Mucosa of rectum (tissue), 2 donors: ENCODE data around the gene ACTR2.
"Not testable (repeated sequence)": the region's sequence is repeated elsewhere in the genome, so short reads cannot be mapped to it uniquely, and the experiment has no call there.

ENCODE experiments used
- H3K27ac ChIP-seq, 2 donors: one replicate each; pipeline ENCODE4 v1.7.0; 2013; ENCODE audit warnings: inconsistent platforms in 2 of 2, low read depth in 2 of 2, low read length in 2 of 2
- H3K27me3 ChIP-seq, 2 donors: one replicate each; pipeline ENCODE4 v1.7.0; 2013; ENCODE audit warnings: low read length in 2 of 2; ENCODE audit not compliant: control insufficient read depth in 2 of 2, insufficient read depth in 2 of 2
- H3K36me3 ChIP-seq, 2 donors: one replicate each; pipeline ENCODE4 v1.7.0; 2013; ENCODE audit warnings: low read length in 2 of 2; ENCODE audit not compliant: control insufficient read depth in 2 of 2, insufficient read depth in 2 of 2
- H3K4me1 ChIP-seq, 2 donors: one replicate each; pipeline ENCODE4 v1.7.0; 2013; ENCODE audit warnings: low read length in 2 of 2, mild to moderate bottlenecking in 1 of 2; ENCODE audit not compliant: control insufficient read depth in 2 of 2, insufficient read depth in 2 of 2
- H3K4me3 ChIP-seq, 2 donors: one replicate each; pipeline ENCODE4 v1.7.0; 2013; ENCODE audit warnings: low read length in 2 of 2
- H3K9ac ChIP-seq, 2 donors: one replicate each; pipeline ENCODE4 v1.7.0; 2013; ENCODE audit warnings: low read length in 2 of 2, low read depth in 1 of 2, mild to moderate bottlenecking in 1 of 2
- H3K9me3 ChIP-seq, 2 donors: one replicate each; pipeline ENCODE4 v1.7.0; 2013; ENCODE audit warnings: low read length in 2 of 2; ENCODE audit not compliant: control insufficient read depth in 2 of 2
- donor health status: healthy.
- donor health status: Normal muscosa, but diverticular disease.

Gene ACTR2

GRCh38 chr2:65227020-65227455 is 593 bp upstream of the ACTR2 start:
- H3K36me3 ChIP-seq = peaks cover 0 to 2% of the 10 kb centered on the region in 2 donors
- H3K9me3 ChIP-seq = no peaks in the 10 kb centered on the region
- H3K27me3 ChIP-seq = no peaks in the 10 kb centered on the region
- H3K9ac ChIP-seq = peak overlapping the region; percentile 100
- H3K27ac ChIP-seq = peak overlapping the region; percentile 90 to 93
- H3K4me1 ChIP-seq = peaks cover 15 to 16% of the 10 kb centered on the region in 2 donors
- H3K4me3 ChIP-seq = peak overlapping the region; percentile 100

- H3K36me3 ChIP-seq = peaks cover 0 to 2% of the 10 kb centered on the region in 2 donors
- peak overlapping the region; percentile 95 to 100 for H3K9ac ChIP-seq
- H3K9me3 ChIP-seq = no peaks in the 10 kb centered on the region
- H3K27me3 ChIP-seq = no peaks in the 10 kb centered on the region
- peak overlapping the region; percentile 100 for H3K4me3 ChIP-seq
- H3K4me1 ChIP-seq = peaks cover 16% of the 10 kb centered on the region in 2 donors
- peak overlapping the region; percentile 100 for H3K27ac ChIP-seq
Observed at GRCh38 chr2:65228263-65228750, 676 bp downstream of the ACTR2 start.

- no peak overlapping the region for H3K4me3 ChIP-seq
Observed at GRCh38 chr2:65231121-65231520, 3.5 kb downstream of the ACTR2 start.

GRCh38 chr2:65231892-65232477 is 4.4 kb downstream of the ACTR2 start:
- H3K9ac ChIP-seq = no peak overlapping the region
- H3K27ac ChIP-seq = peak overlapping the region; percentile 27
- H3K27me3 ChIP-seq = no peaks in the 10 kb centered on the region
- H3K36me3 ChIP-seq = peaks cover 0 to 4% of the 10 kb centered on the region in 2 donors
- H3K9me3 ChIP-seq = no peaks in the 10 kb centered on the region
- H3K4me3 ChIP-seq = no peak overlapping the region
- H3K4me1 ChIP-seq = peaks cover 9 to 15% of the 10 kb centered on the region in 2 donors

More at GRCh38 chr2:65231121-65231520, 3.5 kb downstream of the ACTR2 start:
- H3K27me3 ChIP-seq = no peaks in the 10 kb centered on the region
- peaks cover 16 to 21% of the 10 kb centered on the region in 2 donors for H3K4me1 ChIP-seq
- no peak overlapping the region for H3K9ac ChIP-seq
- H3K9me3 ChIP-seq = no peaks in the 10 kb centered on the region
- peaks cover 0 to 4% of the 10 kb centered on the region in 2 donors for H3K36me3 ChIP-seq
- no peak overlapping the region for H3K27ac ChIP-seq

GRCh38 chr2:65232636-65233035 is 5.0 kb downstream of the ACTR2 start:
- Histone ChIP-seq H3K4me1 (peaks cover 6 to 15% of the 10 kb centered on the region in 2 donors), H3K9me3 (no peaks in the 10 kb centered on the region), H3K4me3 (no peak overlapping the region), H3K9ac (no peak overlapping the region), H3K36me3 (peaks cover 0 to 4% of the 10 kb centered on the region in 2 donors), H3K27ac (peak overlapping the region in 1 of 2 donors; percentile 12), H3K27me3 (no peaks in the 10 kb centered on the region)

- Histone ChIP-seq H3K27me3 (no peaks in the 10 kb centered on the region), H3K4me1 (no peaks in the 10 kb centered on the region), H3K36me3 (peaks cover 15 to 18% of the 10 kb centered on the region in 2 donors), H3K27ac (no peak overlapping the region), H3K9ac (no peak overlapping the region), H3K9me3 (no peaks in the 10 kb centered on the region), H3K4me3 (no peak overlapping the region)
Observed at GRCh38 chr2:65240657-65241056, 13.0 kb downstream of the ACTR2 start.

- not testable (repeated sequence) for H3K27me3 ChIP-seq, H3K4me3 ChIP-seq, H3K27ac ChIP-seq, H3K9me3 ChIP-seq, H3K4me1 ChIP-seq, H3K9ac ChIP-seq
- H3K36me3 ChIP-seq = peaks cover 21 to 28% of the 10 kb centered on the region in 2 donors
Observed at GRCh38 chr2:65244452-65244851, 16.8 kb downstream of the ACTR2 start.

- H3K9me3 ChIP-seq = no peaks in the 10 kb centered on the region
- no peaks in the 10 kb centered on the region for H3K4me1 ChIP-seq
- H3K27ac ChIP-seq = no peak overlapping the region
- H3K36me3 ChIP-seq = peaks cover 30 to 33% of the 10 kb centered on the region in 2 donors
- no peaks in the 10 kb centered on the region for H3K27me3 ChIP-seq
- H3K9ac ChIP-seq = no peak overlapping the region
- H3K4me3 ChIP-seq = no peak overlapping the region
Observed at GRCh38 chr2:65252640-65253039, 25.0 kb downstream of the ACTR2 start.

- Histone ChIP-seq H3K27ac (no peak overlapping the region), H3K9ac (no peak overlapping the region), H3K9me3 (no peaks in the 10 kb centered on the region), H3K36me3 (peaks cover 37 to 44% of the 10 kb centered on the region in 2 donors), H3K27me3 (no peaks in the 10 kb centered on the region), H3K4me1 (no peaks in the 10 kb centered on the region), H3K4me3 (no peak overlapping the region)
Observed at GRCh38 chr2:65255356-65255755, 27.7 kb downstream of the ACTR2 start.

- no peak overlapping the region for H3K9ac ChIP-seq
- no peaks in the 10 kb centered on the region for H3K27me3 ChIP-seq
- H3K4me1 ChIP-seq = no peaks in the 10 kb centered on the region
- no peaks in the 10 kb centered on the region for H3K9me3 ChIP-seq
- no peak overlapping the region for H3K27ac ChIP-seq
- no peak overlapping the region for H3K4me3 ChIP-seq
- peaks cover 37 to 42% of the 10 kb centered on the region in 2 donors for H3K36me3 ChIP-seq
Observed at GRCh38 chr2:65256054-65256453, 28.4 kb downstream of the ACTR2 start.
